HL-60 (cell line): Measurements from ENCODE around the gene PADI2.

ENCODE experiments used
- DNase-seq, 2 experiments: peaks; one replicate each; pipeline ENCODE4 v3.0.0-alpha.2; 2010 to 2020; ENCODE audit warnings: low read depth in 1 of 2, low spot score in 1 of 2
- H3K27ac ChIP-seq: fragments of 250-450 bp; sonication (Bioruptor Pico); replicated peaks from 2 replicates; pipeline ENCODE4 v1.5.1; 2020; ENCODE audit warnings: mild to moderate bottlenecking, moderate library complexity
- H3K27me3 ChIP-seq: fragments of 250-450 bp; sonication (Bioruptor Pico); 2 replicates; pipeline ENCODE4 v1.5.1; 2021; ENCODE audit warnings: mild to moderate bottlenecking, moderate library complexity; ENCODE audit not compliant: insufficient read depth, poor library complexity, severe bottlenecking
- H3K4me3 ChIP-seq: replicated peaks from 2 replicates; pipeline ENCODE4 v1.5.1; 2011; ENCODE audit warnings: mild to moderate bottlenecking, control low read depth, low read length; ENCODE audit not compliant: insufficient read depth
- GABPA ChIP-seq: IDR thresholded peaks from 2 replicates; pipeline ENCODE4 v1.6.1; 2012; ENCODE audit warnings: low read depth
- POLR2AphosphoS5 ChIP-seq: IDR thresholded peaks from 2 replicates; pipeline ENCODE4 v1.6.1; 2012; ENCODE audit warnings: low read depth
- SPI1 ChIP-seq: IDR thresholded peaks from 2 replicates; pipeline ENCODE4 v1.6.1; 2012; ENCODE audit warnings: low read depth, mild to moderate bottlenecking, borderline replicate concordance
- TF ChIP-seq, protein P1 (sequence below): IDR thresholded peaks from 2 replicates; pipeline ENCODE4 v1.6.1; 2012; ENCODE audit warnings: low read depth; ENCODE audit not compliant: insufficient replicate concordance
- TF ChIP-seq, protein P2 (sequence below): IDR thresholded peaks from one replicate; pipeline ENCODE4 v1.5.1; 2011; ENCODE audit warnings: low read length, control low read depth, inconsistent platforms; ENCODE audit not compliant: insufficient read depth

PADI2 gene

DNA sequence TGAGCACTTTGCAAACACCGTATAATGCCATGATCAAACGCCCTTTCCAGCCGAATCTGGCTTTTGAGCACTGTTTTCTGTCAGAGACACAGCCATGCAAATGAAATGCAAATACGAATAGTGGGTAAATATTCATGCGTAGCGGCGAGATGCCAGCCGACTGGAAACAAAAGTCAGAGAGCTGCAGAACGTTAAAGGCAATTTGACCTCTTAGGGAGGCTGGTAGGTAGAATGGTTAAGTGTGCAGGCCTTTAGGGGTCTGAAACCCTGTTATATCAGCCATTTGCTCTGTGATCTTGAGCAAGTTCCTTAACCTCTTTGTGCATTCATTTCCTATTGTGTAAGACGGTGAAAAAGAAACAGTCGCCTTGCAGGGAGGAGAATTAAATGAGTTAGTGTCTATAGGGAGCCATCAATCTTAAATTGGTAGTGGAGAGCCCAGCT, 58.9 kb downstream of the PADI2 start:
- TF ChIP-seq SPI1 (no peak; the same call in 1 of the 2 replicates), POLR2AphosphoS5 (no peak), GABPA (no peak)
- TF ChIP-seq, protein P1, sequence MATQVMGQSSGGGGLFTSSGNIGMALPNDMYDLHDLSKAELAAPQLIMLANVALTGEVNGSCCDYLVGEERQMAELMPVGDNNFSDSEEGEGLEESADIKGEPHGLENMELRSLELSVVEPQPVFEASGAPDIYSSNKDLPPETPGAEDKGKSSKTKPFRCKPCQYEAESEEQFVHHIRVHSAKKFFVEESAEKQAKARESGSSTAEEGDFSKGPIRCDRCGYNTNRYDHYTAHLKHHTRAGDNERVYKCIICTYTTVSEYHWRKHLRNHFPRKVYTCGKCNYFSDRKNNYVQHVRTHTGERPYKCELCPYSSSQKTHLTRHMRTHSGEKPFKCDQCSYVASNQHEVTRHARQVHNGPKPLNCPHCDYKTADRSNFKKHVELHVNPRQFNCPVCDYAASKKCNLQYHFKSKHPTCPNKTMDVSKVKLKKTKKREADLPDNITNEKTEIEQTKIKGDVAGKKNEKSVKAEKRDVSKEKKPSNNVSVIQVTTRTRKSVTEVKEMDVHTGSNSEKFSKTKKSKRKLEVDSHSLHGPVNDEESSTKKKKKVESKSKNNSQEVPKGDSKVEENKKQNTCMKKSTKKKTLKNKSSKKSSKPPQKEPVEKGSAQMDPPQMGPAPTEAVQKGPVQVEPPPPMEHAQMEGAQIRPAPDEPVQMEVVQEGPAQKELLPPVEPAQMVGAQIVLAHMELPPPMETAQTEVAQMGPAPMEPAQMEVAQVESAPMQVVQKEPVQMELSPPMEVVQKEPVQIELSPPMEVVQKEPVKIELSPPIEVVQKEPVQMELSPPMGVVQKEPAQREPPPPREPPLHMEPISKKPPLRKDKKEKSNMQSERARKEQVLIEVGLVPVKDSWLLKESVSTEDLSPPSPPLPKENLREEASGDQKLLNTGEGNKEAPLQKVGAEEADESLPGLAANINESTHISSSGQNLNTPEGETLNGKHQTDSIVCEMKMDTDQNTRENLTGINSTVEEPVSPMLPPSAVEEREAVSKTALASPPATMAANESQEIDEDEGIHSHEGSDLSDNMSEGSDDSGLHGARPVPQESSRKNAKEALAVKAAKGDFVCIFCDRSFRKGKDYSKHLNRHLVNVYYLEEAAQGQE, result no peak
- TF ChIP-seq, protein P2, sequence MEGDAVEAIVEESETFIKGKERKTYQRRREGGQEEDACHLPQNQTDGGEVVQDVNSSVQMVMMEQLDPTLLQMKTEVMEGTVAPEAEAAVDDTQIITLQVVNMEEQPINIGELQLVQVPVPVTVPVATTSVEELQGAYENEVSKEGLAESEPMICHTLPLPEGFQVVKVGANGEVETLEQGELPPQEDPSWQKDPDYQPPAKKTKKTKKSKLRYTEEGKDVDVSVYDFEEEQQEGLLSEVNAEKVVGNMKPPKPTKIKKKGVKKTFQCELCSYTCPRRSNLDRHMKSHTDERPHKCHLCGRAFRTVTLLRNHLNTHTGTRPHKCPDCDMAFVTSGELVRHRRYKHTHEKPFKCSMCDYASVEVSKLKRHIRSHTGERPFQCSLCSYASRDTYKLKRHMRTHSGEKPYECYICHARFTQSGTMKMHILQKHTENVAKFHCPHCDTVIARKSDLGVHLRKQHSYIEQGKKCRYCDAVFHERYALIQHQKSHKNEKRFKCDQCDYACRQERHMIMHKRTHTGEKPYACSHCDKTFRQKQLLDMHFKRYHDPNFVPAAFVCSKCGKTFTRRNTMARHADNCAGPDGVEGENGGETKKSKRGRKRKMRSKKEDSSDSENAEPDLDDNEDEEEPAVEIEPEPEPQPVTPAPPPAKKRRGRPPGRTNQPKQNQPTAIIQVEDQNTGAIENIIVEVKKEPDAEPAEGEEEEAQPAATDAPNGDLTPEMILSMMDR, result no peak
- DNase-seq, result peak; percentile 69 to 74
- Histone ChIP-seq H3K27me3 (no peaks in the 10 kb centered on the region), H3K4me3 (no peak overlapping the region), H3K27ac (peak overlapping the region; percentile 85)

DNA sequence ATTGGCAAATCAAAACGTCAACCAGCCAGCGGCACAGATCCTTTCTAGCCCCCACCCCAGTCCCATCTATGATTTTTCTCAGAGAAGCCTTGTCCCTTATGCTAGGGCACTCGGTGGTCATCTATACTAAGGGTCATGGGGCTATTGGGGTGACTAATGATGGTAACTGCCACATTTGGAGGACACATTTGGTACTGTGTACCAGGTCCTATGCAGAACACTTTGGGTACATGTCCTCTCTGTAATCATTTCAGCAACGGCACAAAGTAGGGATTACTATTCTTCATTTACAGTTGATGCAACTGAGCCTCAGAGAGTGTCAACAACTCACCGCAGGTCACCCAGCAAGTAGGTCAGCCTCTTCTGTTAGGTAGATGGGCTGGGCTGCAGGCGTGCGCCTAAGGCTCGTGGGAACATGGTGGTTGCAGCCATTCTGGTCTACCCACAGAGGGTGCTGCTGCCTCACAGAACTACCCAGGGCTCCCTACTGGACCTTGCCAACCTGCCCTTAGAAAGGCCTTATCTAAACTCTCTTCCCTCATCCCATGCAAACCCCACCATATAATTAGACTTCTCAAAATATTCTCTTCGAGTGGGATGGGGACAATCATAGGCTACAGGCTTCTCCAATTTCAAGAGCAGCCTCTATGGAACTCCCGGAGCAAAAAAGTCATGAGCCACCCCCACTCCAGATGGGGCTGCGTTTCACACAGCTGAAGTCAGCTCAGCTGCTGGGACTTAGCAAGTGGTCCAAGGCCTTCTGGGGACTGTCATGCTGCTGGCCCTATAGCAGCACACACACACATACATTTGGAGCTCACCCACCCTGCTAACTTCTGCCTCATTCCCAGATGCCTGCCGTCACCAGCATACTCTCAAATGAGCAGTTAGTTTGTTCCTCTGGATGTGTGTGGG, 59.6 kb downstream of the PADI2 start:
- Histone ChIP-seq H3K27me3 (no peaks in the 10 kb centered on the region), H3K4me3 (no peak overlapping the region), H3K27ac (peak overlapping the region; percentile 85)
- DNase-seq, result peak; percentile 72 to 91
- TF ChIP-seq GABPA (no peak), POLR2AphosphoS5 (no peak), SPI1 (no peak)
- TF ChIP-seq, protein P2, result peak; percentile 99
- TF ChIP-seq, protein P1, result no peak

DNA sequence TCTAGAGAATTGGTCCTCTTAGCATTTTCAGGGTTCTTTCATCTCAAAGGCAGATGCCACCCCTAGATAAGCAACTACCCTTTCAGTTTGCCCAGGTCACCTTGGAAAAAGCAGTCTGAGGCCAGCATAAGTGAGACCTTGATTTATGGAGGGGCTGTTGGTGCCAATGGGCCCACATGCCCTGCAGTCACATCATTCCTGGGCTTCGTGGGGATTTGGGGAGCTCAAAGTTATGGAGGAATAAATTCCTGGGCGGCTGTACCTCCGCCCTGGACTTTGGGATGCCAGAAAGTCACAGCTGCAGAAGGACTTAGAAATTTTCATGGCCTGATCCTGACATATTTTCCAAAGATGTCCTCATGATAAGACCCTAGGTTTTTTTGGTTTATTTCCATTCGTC, 62.7 kb downstream of the PADI2 start:
- no peaks in the 10 kb centered on the region for H3K27me3 ChIP-seq
- DNase-seq, result no peak
- H3K4me3 ChIP-seq, result no peak overlapping the region
- H3K27ac ChIP-seq, result no peak overlapping the region
- no peak for TF ChIP-seq GABPA
- TF ChIP-seq SPI1, result no peak
- TF ChIP-seq, protein P1, result no peak
- TF ChIP-seq, protein P2, result no peak
- TF ChIP-seq POLR2AphosphoS5, result no peak
